GM23338 (cell line): ENCODE measurements around the gene IL1F10. TPM values are rescaled to one million over a fixed set of nuclear protein-coding genes. Genes with fewer than 3 reads are reported as not detected.

Source experiments
- ATAC-seq: fragments of 200-7000 bp; cut with Tn5 transposase; 3 replicates; pipeline ENCODE4 v1.9.1; 2020
- DNase-seq: peaks from one replicate; pipeline ENCODE4 v3.0.0-alpha.2; 2015; ENCODE audit warnings: low spot score
- H2AFZ ChIP-seq: fragments of 200-600 bp; sonication (generic); 2 replicates; pipeline ENCODE4 v1.8.0; 2016; ENCODE audit warnings: antibody characterized with exemption, mild to moderate bottlenecking, moderate library complexity
- H3F3A ChIP-seq: fragments of 200-600 bp; sonication (generic); replicated peaks from 2 replicates; pipeline ENCODE4 v1.8.0; 2017; ENCODE audit warnings: antibody characterized with exemption, mixed run types, low read depth
- H3K27ac ChIP-seq: fragments of 200-600 bp; sonication (generic); 2 replicates; pipeline ENCODE4 v1.6.1; 2016; ENCODE audit warnings: low read depth
- H3K27me3 ChIP-seq: fragments of 200-600 bp; sonication (generic); 2 replicates; pipeline ENCODE4 v1.8.0; 2016; ENCODE audit warnings: mild to moderate bottlenecking, mixed run types, moderate library complexity; ENCODE audit not compliant: insufficient read depth
- H3K36me3 ChIP-seq: fragments of 200-600 bp; sonication (generic); 2 replicates; pipeline ENCODE4 v1.8.0; 2016; ENCODE audit warnings: mild to moderate bottlenecking; ENCODE audit not compliant: insufficient read depth
- H3K4me1 ChIP-seq: fragments of 200-600 bp; sonication (generic); 2 replicates; pipeline ENCODE4 v1.8.0; 2016; ENCODE audit warnings: mild to moderate bottlenecking, moderate library complexity; ENCODE audit not compliant: insufficient read depth
- H3K4me2 ChIP-seq: fragments of 200-600 bp; sonication (generic); 2 replicates; pipeline ENCODE4 v1.7.1; 2017; ENCODE audit warnings: mixed run types
- H3K4me3 ChIP-seq: fragments of 200-600 bp; sonication (generic); 2 replicates; pipeline ENCODE4 v1.6.1; 2016; ENCODE audit warnings: mixed run types
- H3K79me2 ChIP-seq: fragments of 200-600 bp; sonication (generic); replicated peaks from 2 replicates; pipeline ENCODE4 v1.8.0; 2017; ENCODE audit warnings: mild to moderate bottlenecking; ENCODE audit not compliant: insufficient read depth
- H3K9me2 ChIP-seq: fragments of 200-600 bp; sonication (generic); 2 replicates; pipeline ENCODE4 v1.8.0; 2017; ENCODE audit not compliant: insufficient read depth
- H4K20me1 ChIP-seq: fragments of 200-600 bp; sonication (generic); replicated peaks from 2 replicates; pipeline ENCODE4 v1.8.0; 2017; ENCODE audit warnings: mild to moderate bottlenecking; ENCODE audit not compliant: insufficient read depth
- H3K27ac Mint-ChIP-seq: 2 replicates; pipeline ENCODE4 v1.8.0; 2020; ENCODE audit warnings: inconsistent platforms, mild to moderate bottlenecking, moderate library complexity, mixed read lengths
- H3K27me3 Mint-ChIP-seq: 3 replicates; pipeline ENCODE4 v1.8.0; 2022; ENCODE audit warnings: low read depth, mild to moderate bottlenecking, moderate library complexity, mixed read lengths, inconsistent platforms; ENCODE audit not compliant: insufficient read depth, poor library complexity
- H3K36me3 Mint-ChIP-seq: 3 replicates; pipeline ENCODE4 v1.8.0; 2021; ENCODE audit warnings: low read depth, mild to moderate bottlenecking, inconsistent platforms, moderate library complexity, mixed read lengths
- H3K4me1 Mint-ChIP-seq: 3 replicates; pipeline ENCODE4 v1.8.0; 2020; ENCODE audit warnings: mild to moderate bottlenecking, inconsistent platforms, mixed read lengths
- H3K4me3 Mint-ChIP-seq: 3 replicates; pipeline ENCODE4 v1.8.0; 2021; ENCODE audit warnings: moderate library complexity, mild to moderate bottlenecking, inconsistent platforms, mixed read lengths
- H3K9me3 Mint-ChIP-seq: 3 replicates; pipeline ENCODE4 v1.8.0; 2020; ENCODE audit warnings: moderate library complexity, mild to moderate bottlenecking, inconsistent platforms, mixed read lengths
- CREB1 ChIP-seq: fragments of 250-450 bp; sonication (Bioruptor Pico); IDR thresholded peaks from 2 replicates; pipeline ENCODE4 v1.5.0; 2020; ENCODE audit warnings: low read depth, mild to moderate bottlenecking, moderate library complexity
- EZH2 ChIP-seq: fragments of 200-600 bp; sonication (generic); IDR thresholded peaks from one replicate; pipeline ENCODE4 v1.8.0; 2017; ENCODE audit warnings: antibody characterized with exemption, mild to moderate bottlenecking, low read depth; ENCODE audit not compliant: unreplicated experiment
- JUNB ChIP-seq: IDR thresholded peaks from one replicate; pipeline ENCODE4 v1.6.1; 2016; ENCODE audit warnings: antibody characterized with exemption; ENCODE audit not compliant: unreplicated experiment
- NANOG ChIP-seq: IDR thresholded peaks from 2 replicates; pipeline ENCODE4 v1.6.1; 2016; ENCODE audit warnings: antibody characterized with exemption, borderline replicate concordance
- POLR2AphosphoS5 ChIP-seq: IDR thresholded peaks from 2 replicates; pipeline ENCODE4 v1.6.1; 2016; ENCODE audit warnings: antibody characterized with exemption, low read depth
- STAT1 ChIP-seq: IDR thresholded peaks from one replicate; pipeline ENCODE4 v1.6.1; 2016; ENCODE audit warnings: antibody characterized with exemption; ENCODE audit not compliant: unreplicated experiment
- ZNF462 ChIP-seq: fragments of 250-450 bp; sonication (Bioruptor Pico); IDR thresholded peaks from 2 replicates; pipeline ENCODE4 v1.5.0; 2020; ENCODE audit warnings: mild to moderate bottlenecking, moderate library complexity
- polyA plus RNA-seq: library from polyadenylated mRNA; unstranded; fragments of >200 nt; fragmentation: Nextera tagmentation; extraction: Ambion mirVana; gene quantifications from 2 replicates; pipeline ENCODE4 v1.2.1, GENCODE V29; 2016
- total RNA-seq: library from RNA; depleted of rRNA; stranded (reverse); fragments of >200 nt; shearing (Covaris generic); gene quantifications from 2 replicates; pipeline ENCODE4 v1.2.3, GENCODE V29; 2014
- TF ChIP-seq, protein P1 (sequence below), 2 experiments: fragments of 200-600 bp in 1 of 2; sonication (generic) in 1 of 2; conservative IDR thresholded peaks; 2 replicates each; pipeline versions ENCODE4 v1.5.1 to v1.6.1; 2016 to 2017; ENCODE audit warnings: antibody characterized with exemption in 2 of 2, low read depth in 2 of 2, mild to moderate bottlenecking in 2 of 2, moderate library complexity in 1 of 2

Gene IL1F10
- total and polyA plus RNA-seq, 2 experiments from 2014 or later: not detected

DNA sequence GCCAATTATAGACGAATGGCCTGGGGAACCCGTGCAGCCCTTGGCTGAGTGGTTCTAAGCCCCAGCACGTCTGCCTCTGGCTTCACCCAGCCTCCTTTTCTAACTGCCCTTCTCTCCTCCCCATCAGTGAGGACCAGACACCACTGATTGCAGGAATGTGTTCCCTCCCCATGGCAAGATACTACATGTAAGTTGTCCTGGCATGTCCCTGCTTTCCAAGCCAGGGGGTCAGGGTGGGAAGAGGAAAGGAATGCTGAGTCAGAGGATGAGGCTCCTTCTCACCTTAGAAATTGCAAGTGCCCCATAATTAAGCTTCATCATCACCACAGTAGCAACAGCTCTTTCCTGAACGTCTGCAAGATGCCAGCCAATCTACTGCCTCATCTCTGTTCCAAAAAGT is 4.8 kb downstream of the IL1F10 start (continued):
- no peak for TF ChIP-seq ZNF462
- TF ChIP-seq POLR2AphosphoS5: no peak
- no peak for TF ChIP-seq EZH2
- no peak for TF ChIP-seq JUNB
- no peak for TF ChIP-seq CREB1 (CRISPR knock-in tag)
- no peak for TF ChIP-seq STAT1
- TF ChIP-seq, protein P1, sequence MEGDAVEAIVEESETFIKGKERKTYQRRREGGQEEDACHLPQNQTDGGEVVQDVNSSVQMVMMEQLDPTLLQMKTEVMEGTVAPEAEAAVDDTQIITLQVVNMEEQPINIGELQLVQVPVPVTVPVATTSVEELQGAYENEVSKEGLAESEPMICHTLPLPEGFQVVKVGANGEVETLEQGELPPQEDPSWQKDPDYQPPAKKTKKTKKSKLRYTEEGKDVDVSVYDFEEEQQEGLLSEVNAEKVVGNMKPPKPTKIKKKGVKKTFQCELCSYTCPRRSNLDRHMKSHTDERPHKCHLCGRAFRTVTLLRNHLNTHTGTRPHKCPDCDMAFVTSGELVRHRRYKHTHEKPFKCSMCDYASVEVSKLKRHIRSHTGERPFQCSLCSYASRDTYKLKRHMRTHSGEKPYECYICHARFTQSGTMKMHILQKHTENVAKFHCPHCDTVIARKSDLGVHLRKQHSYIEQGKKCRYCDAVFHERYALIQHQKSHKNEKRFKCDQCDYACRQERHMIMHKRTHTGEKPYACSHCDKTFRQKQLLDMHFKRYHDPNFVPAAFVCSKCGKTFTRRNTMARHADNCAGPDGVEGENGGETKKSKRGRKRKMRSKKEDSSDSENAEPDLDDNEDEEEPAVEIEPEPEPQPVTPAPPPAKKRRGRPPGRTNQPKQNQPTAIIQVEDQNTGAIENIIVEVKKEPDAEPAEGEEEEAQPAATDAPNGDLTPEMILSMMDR (conservative IDR thresholded peaks at IDR 0.05; ENCODE audit: low read depth in 2 of 2): no peak

DNA sequence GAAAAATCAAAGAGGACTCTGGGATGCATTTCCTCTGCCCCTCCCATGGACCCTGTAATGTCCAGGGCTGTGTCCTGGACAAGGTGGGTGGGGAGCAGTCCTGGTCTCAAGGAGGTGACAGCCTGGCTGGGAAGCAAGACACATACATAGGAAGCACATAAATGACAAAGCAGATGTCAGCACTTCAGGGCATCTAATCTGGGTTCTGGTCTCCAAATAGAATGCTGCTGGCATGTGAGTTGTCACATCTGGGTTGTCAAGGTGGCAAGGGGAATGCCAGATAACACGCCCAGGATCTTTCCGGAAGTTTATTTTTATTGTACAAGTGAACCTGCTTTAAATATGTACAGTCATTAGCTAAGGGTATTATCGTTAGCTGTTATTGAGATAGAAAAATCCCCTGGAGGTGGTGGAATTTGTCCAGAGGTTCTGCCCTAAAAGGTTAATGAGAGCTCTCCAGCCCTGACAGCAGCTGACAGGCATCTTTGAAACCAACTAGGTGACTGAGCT is 5.6 kb downstream of the IL1F10 start:
- no peak overlapping the region for H3K4me3 Mint-ChIP-seq
- no peaks in the 10 kb centered on the region for H3K79me2 ChIP-seq
- no peak overlapping the region for H2AFZ ChIP-seq
- no peak for TF ChIP-seq JUNB
- no peak for TF ChIP-seq STAT1
- no peak for TF ChIP-seq POLR2AphosphoS5
- TF ChIP-seq, protein P1 (conservative IDR thresholded peaks at IDR 0.05; ENCODE audit: low read depth in 2 of 2): no peak
- no peak for TF ChIP-seq NANOG
- H3K27me3 Mint-ChIP-seq: peaks cover 13% of the 10 kb centered on the region
- H3K9me3 Mint-ChIP-seq: no peaks in the 10 kb centered on the region
- H3K4me2 ChIP-seq: no peak overlapping the region
- H3K27ac ChIP-seq: no peak overlapping the region
- H3F3A ChIP-seq: no peaks in the 10 kb centered on the region
- DNase-seq (no peak), ATAC-seq (no peak)
- no peaks in the 10 kb centered on the region for H3K36me3 ChIP-seq
- no peaks in the 10 kb centered on the region for H3K9me2 ChIP-seq
- no peaks in the 10 kb centered on the region; the same call in 2 of the 3 replicates for H3K36me3 Mint-ChIP-seq
- no peaks in the 10 kb centered on the region for H3K4me1 Mint-ChIP-seq
- no peak overlapping the region for H3K27ac Mint-ChIP-seq
- H4K20me1 ChIP-seq: no peaks in the 10 kb centered on the region
- no peaks in the 10 kb centered on the region for H3K27me3 ChIP-seq
- H3K4me1 ChIP-seq: 0 out of 2 replicates have a peak, but pooled peaks cover 1% of the 10 kb centered on the region
- no peak overlapping the region for H3K4me3 ChIP-seq
